ENCODE results near the gene DNAJC1. TPM values are rescaled to one million over a fixed set of nuclear protein-coding genes. Genes with fewer than 3 reads are reported as not detected.
"Not testable (repeated sequence)": the region's sequence is repeated elsewhere in the genome, so short reads cannot be mapped to it uniquely, and the experiment has no call there.

DNAJC1 gene
- total RNA-seq, 5 donors from 2014 or later (not counting 1 experiment from before 2014, with no cell fraction given), result 12.8 to 23.1 (median 16.7) TPM

DNA sequence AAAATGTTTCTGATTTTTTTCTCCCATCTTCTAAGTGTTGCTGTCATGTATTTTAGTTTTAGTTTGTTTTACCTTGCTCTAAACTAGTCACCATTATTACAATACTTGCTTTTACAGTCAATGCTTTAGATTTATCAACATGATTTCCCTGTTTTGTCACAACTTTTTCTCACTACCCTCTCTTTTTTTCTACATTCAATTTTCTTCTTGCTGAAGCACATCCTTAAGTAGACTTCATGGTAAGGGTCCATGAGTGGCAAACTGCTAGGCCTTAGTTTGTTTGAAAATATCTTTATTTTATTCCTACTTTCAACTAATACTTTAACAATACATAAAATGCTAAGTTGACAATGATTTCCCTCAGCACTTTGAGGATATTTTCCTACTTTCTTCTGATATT lies 173.5 kb downstream of the DNAJC1 start:
- H3K4me1 ChIP-seq (ENCODE audit: control insufficient read depth in 1 of 2, extremely low read depth in 1 of 2, insufficient read depth in 2 of 2, low read length in 2 of 2), result no peaks in the 10 kb centered on the region
- no peaks in the 10 kb centered on the region for H3K27me3 ChIP-seq (replicated peaks in 1 of 2; ENCODE audit: control insufficient read depth in 2 of 2, extremely low read depth in 1 of 2, insufficient read depth in 2 of 2, low read length in 1 of 2)
- Mint-ChIP-seq H3K9me3 (peaks cover 27 to 68% (median 45%) of the 10 kb centered on the region in 3 donors), H3K4me3 (no peak overlapping the region), H3K27me3 (no peaks in the 10 kb centered on the region), H3K36me3 (peaks cover 74% of the 10 kb centered on the region), H3K4me1 (peaks cover 0 to 2% (median 0%) of the 10 kb centered on the region in 3 donors), H3K27ac (no peak overlapping the region)
- peaks cover 9% of the 10 kb centered on the region for H3K9me3 ChIP-seq
- POLR2A ChIA-PET, result no interaction called here
- DNase-seq (no peak), ATAC-seq (replicated peaks in 1 of 4) (no peak)
- H3K27ac ChIP-seq (ENCODE audit: low read length), result no peak overlapping the region
- CTCF ChIA-PET, result no interaction called here
- H3K36me3 ChIP-seq (ENCODE audit: control insufficient read depth in 2 of 2, extremely low read depth in 1 of 2, insufficient read depth in 1 of 2, low read length in 1 of 2), result no peaks in the 10 kb centered on the region
- no peak overlapping the region for H3K4me3 ChIP-seq (ENCODE audit: control insufficient read depth in 1 of 2, extremely low read depth in 1 of 2, low read length in 1 of 2)

DNA sequence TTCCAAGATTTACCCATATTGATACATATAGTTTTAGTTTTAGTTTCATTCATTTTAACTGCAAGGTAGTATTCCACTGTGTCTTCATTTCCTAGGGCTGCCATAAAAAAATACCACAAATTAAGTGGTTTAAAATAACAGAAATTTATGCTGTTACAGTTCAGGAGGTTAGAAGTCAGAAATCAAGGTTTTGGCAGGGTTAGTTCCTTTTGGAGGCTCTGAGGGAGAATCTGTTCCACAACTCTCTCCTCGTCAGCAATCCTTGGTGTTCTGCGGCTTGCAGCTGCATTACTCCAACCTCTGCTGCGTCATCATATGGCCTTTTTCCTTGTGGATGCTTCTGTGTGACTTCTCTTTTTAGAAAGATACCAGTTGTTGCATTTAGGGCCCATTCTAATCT lies 176.2 kb downstream of the DNAJC1 start:
- peaks cover 9% of the 10 kb centered on the region for H3K9me3 ChIP-seq

DNA sequence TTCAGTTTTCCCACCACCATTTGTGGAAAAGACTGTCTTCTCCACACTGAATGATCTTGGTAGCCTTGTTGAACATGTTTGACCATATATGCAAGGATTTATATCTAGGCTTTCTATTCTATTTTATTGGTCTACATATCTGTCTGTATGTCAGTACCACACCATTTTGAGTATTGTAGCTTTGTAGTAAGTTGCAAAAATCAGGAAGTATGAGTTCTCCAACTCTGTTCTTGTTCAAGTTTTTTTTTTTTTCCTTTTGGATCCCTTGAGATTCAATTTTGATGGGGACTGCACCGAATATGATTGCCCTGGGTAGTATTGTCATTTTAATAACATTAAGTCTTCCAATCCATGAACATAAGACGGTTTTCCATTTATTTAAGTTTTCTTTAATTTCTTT lies 176.8 kb downstream of the DNAJC1 start:
- H3K27me3 Mint-ChIP-seq, result no peaks in the 10 kb centered on the region
- DNase-seq (no peak), ATAC-seq (replicated peaks in 1 of 4) (no peak)
- H3K9me3 ChIP-seq, result peaks cover 9% of the 10 kb centered on the region
- H3K4me3 ChIP-seq (ENCODE audit: control insufficient read depth in 1 of 2, extremely low read depth in 1 of 2, low read length in 1 of 2), result no peak overlapping the region
- CTCF ChIA-PET, result no interaction called here
- H3K27ac ChIP-seq (ENCODE audit: low read length), result no peak overlapping the region
- no peak overlapping the region for H3K4me3 Mint-ChIP-seq
- H3K9me3 Mint-ChIP-seq, result peaks cover 25 to 60% (median 39%) of the 10 kb centered on the region in 3 donors
- H3K36me3 ChIP-seq (ENCODE audit: control insufficient read depth in 2 of 2, extremely low read depth in 1 of 2, insufficient read depth in 1 of 2, low read length in 1 of 2), result no peaks in the 10 kb centered on the region
- no peak overlapping the region for H3K27ac Mint-ChIP-seq
- POLR2A ChIA-PET, result no interaction called here
- no CpG with 5 or more reads among the region's 2 CpGs for WGBS (ENCODE audit: insufficient coverage)
- H3K4me1 ChIP-seq (ENCODE audit: control insufficient read depth in 1 of 2, extremely low read depth in 1 of 2, insufficient read depth in 2 of 2, low read length in 2 of 2), result no peaks in the 10 kb centered on the region
- no peaks in the 10 kb centered on the region for H3K27me3 ChIP-seq (replicated peaks in 1 of 2; ENCODE audit: control insufficient read depth in 2 of 2, extremely low read depth in 1 of 2, insufficient read depth in 2 of 2, low read length in 1 of 2)
- H3K4me1 Mint-ChIP-seq, result peaks cover 0 to 2% (median 0%) of the 10 kb centered on the region in 3 donors
- peaks cover 63% of the 10 kb centered on the region for H3K36me3 Mint-ChIP-seq

More for the DNA sequence above, 176.2 kb downstream of the DNAJC1 start:
- ChIA-PET POLR2A (no interaction called here), CTCF (no interaction called here)
- ATAC-seq (replicated peaks in 1 of 4) (no peak), DNase-seq (no peak)
- H3K36me3 ChIP-seq (ENCODE audit: control insufficient read depth in 2 of 2, extremely low read depth in 1 of 2, insufficient read depth in 1 of 2, low read length in 1 of 2), result no peaks in the 10 kb centered on the region
- H3K36me3 Mint-ChIP-seq, result peaks cover 69% of the 10 kb centered on the region
- no peak overlapping the region for H3K4me3 Mint-ChIP-seq
- H3K9me3 Mint-ChIP-seq, result peaks cover 28 to 64% (median 42%) of the 10 kb centered on the region in 3 donors
- H3K4me1 Mint-ChIP-seq, result peaks cover 0 to 2% (median 0%) of the 10 kb centered on the region in 3 donors
- no peaks in the 10 kb centered on the region for H3K4me1 ChIP-seq (ENCODE audit: control insufficient read depth in 1 of 2, extremely low read depth in 1 of 2, insufficient read depth in 2 of 2, low read length in 2 of 2)
- no peak overlapping the region for H3K4me3 ChIP-seq (ENCODE audit: control insufficient read depth in 1 of 2, extremely low read depth in 1 of 2, low read length in 1 of 2)
- no peaks in the 10 kb centered on the region for H3K27me3 ChIP-seq (replicated peaks in 1 of 2; ENCODE audit: control insufficient read depth in 2 of 2, extremely low read depth in 1 of 2, insufficient read depth in 2 of 2, low read length in 1 of 2)
- no peak overlapping the region for H3K27ac ChIP-seq (ENCODE audit: low read length)
- H3K27ac Mint-ChIP-seq, result no peak overlapping the region
- WGBS (ENCODE audit: insufficient coverage), result 100% methylated on average over 1 of the region's 3 CpGs
- no peaks in the 10 kb centered on the region for H3K27me3 Mint-ChIP-seq

DNA sequence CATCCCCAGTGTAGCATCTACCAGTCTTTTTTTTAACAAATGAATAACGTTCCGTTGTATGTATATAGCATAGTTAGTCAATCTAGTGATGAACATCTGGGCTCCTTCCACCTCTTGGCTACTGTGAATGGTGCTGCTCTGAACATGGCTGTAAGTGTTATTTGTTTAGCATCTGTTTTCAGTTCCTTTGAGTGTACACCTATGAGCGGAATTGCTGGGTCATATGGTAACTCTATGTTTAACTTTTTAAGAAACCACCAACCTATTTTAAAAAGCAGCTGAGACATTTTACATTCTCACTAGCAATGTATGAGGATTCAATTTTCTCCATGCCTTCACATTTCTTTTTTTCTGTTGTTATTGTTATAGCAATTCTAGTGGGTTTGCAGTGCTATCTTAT lies 178.2 kb downstream of the DNAJC1 start:
- H3K27me3 ChIP-seq (replicated peaks in 1 of 2; ENCODE audit: control insufficient read depth in 2 of 2, extremely low read depth in 1 of 2, insufficient read depth in 2 of 2, low read length in 1 of 2), result no peaks in the 10 kb centered on the region
- no peak for ATAC-seq (replicated peaks in 1 of 4)
- H3K4me3 ChIP-seq (ENCODE audit: control insufficient read depth in 1 of 2, extremely low read depth in 1 of 2, low read length in 1 of 2), result no peak overlapping the region
- no peak for DNase-seq
- H3K27ac ChIP-seq (ENCODE audit: low read length), result no peak overlapping the region
- ChIA-PET POLR2A (interaction anchor here in 1 of 2 donors (0.7 kb wide), 1 partner anchor 791 kb away, joined by 4 read pairs; no protein-coding TSS in a partner anchor), CTCF (no interaction called here)
- no peaks in the 10 kb centered on the region for H3K4me1 Mint-ChIP-seq
- no CpG with 5 or more reads among the region's 3 CpGs for WGBS (ENCODE audit: insufficient coverage)
- H3K36me3 ChIP-seq (ENCODE audit: control insufficient read depth in 2 of 2, extremely low read depth in 1 of 2, insufficient read depth in 1 of 2, low read length in 1 of 2), result no peaks in the 10 kb centered on the region
- H3K9me3 Mint-ChIP-seq, result peaks cover 25 to 52% (median 33%) of the 10 kb centered on the region in 3 donors
- peaks cover 56% of the 10 kb centered on the region for H3K36me3 Mint-ChIP-seq
- H3K27ac Mint-ChIP-seq, result no peak overlapping the region
- no peak overlapping the region for H3K4me3 Mint-ChIP-seq
- no peaks in the 10 kb centered on the region for H3K4me1 ChIP-seq (ENCODE audit: control insufficient read depth in 1 of 2, extremely low read depth in 1 of 2, insufficient read depth in 2 of 2, low read length in 2 of 2)
- H3K9me3 ChIP-seq, result peaks cover 9% of the 10 kb centered on the region
- H3K27me3 Mint-ChIP-seq, result no peaks in the 10 kb centered on the region

DNA sequence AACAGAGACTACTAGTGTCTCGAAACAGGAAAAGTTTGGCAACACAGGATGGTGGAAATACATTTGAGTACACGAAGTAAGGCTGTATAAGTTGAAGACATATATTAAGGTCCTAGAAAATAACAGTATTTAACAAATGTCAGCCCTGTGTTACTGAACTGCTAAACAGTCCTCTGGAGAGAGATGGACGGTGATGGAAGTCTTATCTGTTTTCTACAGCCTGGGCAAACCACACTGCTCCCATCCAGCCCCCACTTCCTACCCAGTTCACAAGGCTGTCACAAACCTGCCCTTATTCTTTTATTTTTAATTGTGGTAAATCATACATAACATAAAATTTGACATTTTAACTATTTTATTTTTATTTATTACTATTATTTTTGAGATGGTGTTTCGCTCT lies 179.1 kb downstream of the DNAJC1 start:
- H3K4me1 ChIP-seq (ENCODE audit: control insufficient read depth in 1 of 2, extremely low read depth in 1 of 2, insufficient read depth in 2 of 2, low read length in 2 of 2), result no peaks in the 10 kb centered on the region
- ChIA-PET POLR2A (no interaction called here), CTCF (no interaction called here)
- H3K27me3 ChIP-seq (replicated peaks in 1 of 2; ENCODE audit: control insufficient read depth in 2 of 2, extremely low read depth in 1 of 2, insufficient read depth in 2 of 2, low read length in 1 of 2), result no peaks in the 10 kb centered on the region
- no peaks in the 10 kb centered on the region for H3K36me3 ChIP-seq (ENCODE audit: control insufficient read depth in 2 of 2, extremely low read depth in 1 of 2, insufficient read depth in 1 of 2, low read length in 1 of 2)
- peaks cover 9% of the 10 kb centered on the region for H3K9me3 ChIP-seq
- no CpG with 5 or more reads among the region's 4 CpGs for WGBS (ENCODE audit: insufficient coverage)
- Mint-ChIP-seq H3K36me3 (peaks cover 49% of the 10 kb centered on the region), H3K4me1 (no peaks in the 10 kb centered on the region), H3K4me3 (no peak overlapping the region), H3K9me3 (peaks cover 19 to 43% (median 27%) of the 10 kb centered on the region in 3 donors), H3K27me3 (no peaks in the 10 kb centered on the region), H3K27ac (no peak overlapping the region)
- H3K27ac ChIP-seq (ENCODE audit: low read length), result no peak overlapping the region
- ATAC-seq (replicated peaks in 1 of 4), result no peak
- no peak for DNase-seq
- H3K4me3 ChIP-seq (ENCODE audit: control insufficient read depth in 1 of 2, extremely low read depth in 1 of 2, low read length in 1 of 2), result no peak overlapping the region

DNA sequence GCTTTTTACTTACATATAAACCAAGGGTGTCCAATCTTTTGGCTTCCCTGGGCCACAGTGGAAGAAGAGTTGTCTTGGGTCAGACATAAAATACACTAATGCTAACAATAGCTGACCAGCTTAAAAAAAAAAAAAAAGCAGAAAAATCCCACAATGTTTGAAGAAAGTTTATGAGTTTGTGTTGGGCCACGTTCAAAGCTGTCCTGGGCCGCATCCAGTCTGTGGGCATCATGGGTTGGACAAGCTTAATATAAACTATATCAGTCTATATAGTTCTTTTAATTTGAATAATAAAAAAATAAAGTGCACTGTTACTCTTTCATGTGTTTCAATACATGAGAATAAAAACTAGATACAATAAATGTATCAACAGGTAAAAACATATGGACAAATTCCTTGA lies 179.9 kb downstream of the DNAJC1 start:
- Mint-ChIP-seq H3K27me3 (no peaks in the 10 kb centered on the region), H3K9me3 (peaks cover 19 to 40% (median 23%) of the 10 kb centered on the region in 3 donors), H3K4me3 (no peak overlapping the region), H3K27ac (no peak overlapping the region), H3K36me3 (peaks cover 47% of the 10 kb centered on the region), H3K4me1 (no peaks in the 10 kb centered on the region)
- Histone ChIP-seq H3K27me3 (replicated peaks in 1 of 2; ENCODE audit: control insufficient read depth in 2 of 2, extremely low read depth in 1 of 2, insufficient read depth in 2 of 2, low read length in 1 of 2) (no peaks in the 10 kb centered on the region), H3K4me3 (ENCODE audit: control insufficient read depth in 1 of 2, extremely low read depth in 1 of 2, low read length in 1 of 2) (no peak overlapping the region), H3K27ac (ENCODE audit: low read length) (no peak overlapping the region), H3K9me3 (peaks cover 9% of the 10 kb centered on the region), H3K4me1 (ENCODE audit: control insufficient read depth in 1 of 2, extremely low read depth in 1 of 2, insufficient read depth in 2 of 2, low read length in 2 of 2) (no peaks in the 10 kb centered on the region), H3K36me3 (ENCODE audit: control insufficient read depth in 2 of 2, extremely low read depth in 1 of 2, insufficient read depth in 1 of 2, low read length in 1 of 2) (no peaks in the 10 kb centered on the region)
- no peak for DNase-seq
- no peak for ATAC-seq (replicated peaks in 1 of 4)
- no CpG with 5 or more reads among the region's 2 CpGs for WGBS (ENCODE audit: insufficient coverage)
- CTCF ChIA-PET, result interaction anchor here in 1 of 2 donors (0.6 kb wide), 1 partner anchor 18 kb away, joined by 3 read pairs; no protein-coding TSS in a partner anchor
- POLR2A ChIA-PET, result interaction anchor here in 1 of 2 donors (0.5 to 0.8 kb wide), 2 partner anchors 8 to 79 kb away, joined by 3 read pairs; no protein-coding TSS in a partner anchor

DNA sequence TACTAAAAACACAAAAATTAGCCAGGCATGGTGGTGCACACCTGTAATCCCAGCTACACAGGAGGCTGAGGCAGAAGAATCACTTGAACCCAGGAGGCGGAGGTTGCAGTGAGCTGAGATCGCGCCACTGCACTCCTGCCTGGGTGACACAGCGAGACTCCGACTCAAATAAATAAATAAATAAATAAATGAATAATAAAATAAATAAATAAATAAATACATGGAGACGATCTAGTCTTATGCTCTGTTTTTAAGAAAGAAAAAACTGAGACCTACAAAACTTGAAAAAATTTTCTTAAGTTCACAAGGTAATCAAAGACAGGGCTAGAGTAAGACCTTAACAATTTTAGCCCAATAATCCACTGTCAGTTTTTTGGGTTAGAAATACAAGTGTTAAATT lies 181.3 kb downstream of the DNAJC1 start:
- H3K27ac ChIP-seq (ENCODE audit: low read length); H3K27ac Mint-ChIP-seq; H3K36me3 ChIP-seq (ENCODE audit: control insufficient read depth in 2 of 2, extremely low read depth in 1 of 2, insufficient read depth in 1 of 2, low read length in 1 of 2); H3K27me3 Mint-ChIP-seq; H3K27me3 ChIP-seq (replicated peaks in 1 of 2; ENCODE audit: control insufficient read depth in 2 of 2, extremely low read depth in 1 of 2, insufficient read depth in 2 of 2, low read length in 1 of 2); CTCF ChIA-PET; H3K4me1 Mint-ChIP-seq; H3K4me3 Mint-ChIP-seq; H3K4me3 ChIP-seq (ENCODE audit: control insufficient read depth in 1 of 2, extremely low read depth in 1 of 2, low read length in 1 of 2); ATAC-seq (replicated peaks in 1 of 4); H3K4me1 ChIP-seq (ENCODE audit: control insufficient read depth in 1 of 2, extremely low read depth in 1 of 2, insufficient read depth in 2 of 2, low read length in 2 of 2); H3K9me3 ChIP-seq; DNase-seq: not testable (repeated sequence)
- Mint-ChIP-seq H3K36me3 (peaks cover 40% of the 10 kb centered on the region), H3K9me3 (peaks cover 13 to 29% (median 19%) of the 10 kb centered on the region in 3 donors)
- POLR2A ChIA-PET, result interaction anchor here in 1 of 2 donors (0.6 kb wide), 1 partner anchor 30 kb away, joined by 3 read pairs; no protein-coding TSS in a partner anchor
- no CpG with 5 or more reads among the region's 6 CpGs for WGBS (ENCODE audit: insufficient coverage)

Measured in T-cell (primary cell).